ENCODE data around the gene PDZD4.

DNA sequence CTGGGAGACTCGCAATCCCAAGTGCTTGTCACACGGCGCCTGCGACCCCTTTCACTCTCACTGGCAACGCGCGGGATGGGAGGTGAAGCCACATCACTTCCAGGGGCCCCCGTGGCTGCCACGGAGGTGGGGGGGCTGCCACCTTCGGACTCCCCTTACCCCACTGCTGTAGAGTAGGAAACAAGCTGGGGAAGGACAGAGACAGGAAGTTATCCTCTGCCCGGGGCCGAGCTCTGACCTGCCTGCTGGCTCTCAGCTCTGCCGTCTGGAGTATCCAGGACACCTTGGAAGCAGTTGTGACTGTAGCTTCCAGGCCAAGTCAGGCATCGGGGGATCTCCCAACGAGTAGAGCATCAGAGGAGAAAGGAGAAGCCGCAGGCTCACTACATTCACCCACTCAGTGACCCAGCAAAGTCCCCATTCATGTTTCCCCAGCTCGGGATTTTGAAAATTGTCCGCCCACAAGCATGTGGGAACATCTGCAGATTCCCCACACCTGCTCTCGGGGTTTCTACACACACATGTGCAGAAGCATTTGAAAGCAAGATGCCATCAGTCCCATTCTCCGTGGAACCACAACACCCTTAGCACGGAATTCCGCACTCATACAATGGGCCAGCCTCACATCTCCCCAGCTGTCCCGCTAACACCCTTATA is 10.8 kb downstream of the PDZD4 start:
- TF ChIP-seq, protein P1, sequence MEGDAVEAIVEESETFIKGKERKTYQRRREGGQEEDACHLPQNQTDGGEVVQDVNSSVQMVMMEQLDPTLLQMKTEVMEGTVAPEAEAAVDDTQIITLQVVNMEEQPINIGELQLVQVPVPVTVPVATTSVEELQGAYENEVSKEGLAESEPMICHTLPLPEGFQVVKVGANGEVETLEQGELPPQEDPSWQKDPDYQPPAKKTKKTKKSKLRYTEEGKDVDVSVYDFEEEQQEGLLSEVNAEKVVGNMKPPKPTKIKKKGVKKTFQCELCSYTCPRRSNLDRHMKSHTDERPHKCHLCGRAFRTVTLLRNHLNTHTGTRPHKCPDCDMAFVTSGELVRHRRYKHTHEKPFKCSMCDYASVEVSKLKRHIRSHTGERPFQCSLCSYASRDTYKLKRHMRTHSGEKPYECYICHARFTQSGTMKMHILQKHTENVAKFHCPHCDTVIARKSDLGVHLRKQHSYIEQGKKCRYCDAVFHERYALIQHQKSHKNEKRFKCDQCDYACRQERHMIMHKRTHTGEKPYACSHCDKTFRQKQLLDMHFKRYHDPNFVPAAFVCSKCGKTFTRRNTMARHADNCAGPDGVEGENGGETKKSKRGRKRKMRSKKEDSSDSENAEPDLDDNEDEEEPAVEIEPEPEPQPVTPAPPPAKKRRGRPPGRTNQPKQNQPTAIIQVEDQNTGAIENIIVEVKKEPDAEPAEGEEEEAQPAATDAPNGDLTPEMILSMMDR (conservative IDR thresholded peaks at IDR 0.05; ENCODE audit: low read depth, low read length) = no peak
- TF ChIP-seq EZH2 (IDR thresholded peaks at IDR 0.05; ENCODE audit: low read length, unreplicated experiment) = no peak
